ENCODE data around the gene GTPBP2. TPM values are rescaled to one million over a fixed set of nuclear protein-coding genes. Genes with fewer than 3 reads are reported as not detected.

The GTPBP2 gene
- total and polyA plus RNA-seq, 2 of the 8 experiments (the other 6 are each of a cell fraction or from before 2014, with no cell fraction given), result 58.3 to 86.1 TPM

DNA sequence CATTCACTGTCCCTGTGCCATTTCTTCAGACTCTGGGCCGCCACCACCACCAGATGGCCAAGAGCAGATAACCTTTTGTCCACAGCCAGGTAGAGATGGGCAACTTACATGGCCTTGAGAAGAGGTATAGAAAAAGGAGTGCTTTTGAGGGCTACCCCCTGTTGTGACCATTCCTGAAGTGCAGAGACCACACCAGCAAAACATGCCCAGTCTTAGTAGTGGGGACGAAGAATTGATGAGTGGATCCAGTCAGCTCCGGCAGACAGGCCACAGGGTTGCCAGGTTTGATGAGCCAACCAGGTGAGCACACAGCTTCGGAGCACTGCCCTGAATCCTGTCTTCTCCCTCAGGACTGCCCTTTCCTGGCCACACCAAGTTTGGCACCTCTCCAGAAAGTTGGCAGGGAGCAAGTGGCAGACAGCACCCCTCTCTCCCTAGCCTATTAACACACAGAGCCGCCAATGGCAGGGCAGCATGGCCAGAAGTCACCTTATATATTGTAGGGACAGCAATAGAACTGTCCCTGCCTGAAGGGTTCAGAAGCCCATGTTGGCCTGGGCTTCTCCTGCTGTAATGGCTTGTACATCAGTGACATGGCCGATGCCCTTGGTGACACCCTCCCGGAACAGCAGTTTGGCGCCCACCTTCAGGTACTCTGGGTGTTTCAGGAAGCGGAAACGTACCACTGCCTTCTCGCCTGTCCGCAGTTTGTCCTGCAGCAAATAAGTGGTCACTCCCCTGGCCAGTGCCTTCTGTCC is 7.8 kb downstream of the GTPBP2 start:
- Histone ChIP-seq H2AFZ (ENCODE audit: low read length) (no peak overlapping the region), H3K36me3 (ENCODE audit: control insufficient read depth in 2 of 4, insufficient read depth in 4 of 4, low read length in 3 of 4) (peaks cover 36 to 67% (median 57%) of the 10 kb centered on the region in 4 experiments), H3K23ac (ENCODE audit: insufficient read length) (no peak overlapping the region), H3K23me2 (ENCODE audit: low read depth, low read length) (no peaks in the 10 kb centered on the region), H4K8ac (ENCODE audit: extremely low read depth, insufficient read depth, low read length) (no peak overlapping the region), H2BK20ac (ENCODE audit: low read length) (no peak overlapping the region), H2BK5ac (ENCODE audit: low read depth, low read length) (no peak overlapping the region), H4K91ac (replicated peaks; ENCODE audit: insufficient read length, low read length) (no peak overlapping the region), H3K9me3 (ENCODE audit: insufficient read depth in 2 of 2, low read depth in 1 of 2, low read length in 1 of 2) (no peaks in the 10 kb centered on the region), H2BK15ac (ENCODE audit: low read length) (no peak overlapping the region), H3K4me3 (ENCODE audit: extremely low read depth in 1 of 4, insufficient read depth in 2 of 4, low read depth in 3 of 4, low read length in 4 of 4) (no peak overlapping the region), H3K4ac (replicated peaks; ENCODE audit: insufficient read length, low read depth, low read length) (no peak overlapping the region), H3K27me3 (replicated peaks in 1 of 4; ENCODE audit: control insufficient read depth in 3 of 4, extremely low read depth in 1 of 4, insufficient read depth in 3 of 4, low read length in 3 of 4) (no peaks in the 10 kb centered on the region), H3K18ac (ENCODE audit: extremely low read depth, low read length) (no peak overlapping the region), H3K4me2 (ENCODE audit: insufficient read depth in 1 of 2, low read depth in 2 of 2, low read length in 2 of 2) (no peak overlapping the region), H3K56ac (replicated peaks; ENCODE audit: insufficient read length, low read depth, low read length) (no peak overlapping the region), H3K79me2 (ENCODE audit: control insufficient read depth in 1 of 2, insufficient read depth in 2 of 2, low read length in 2 of 2) (no peaks in the 10 kb centered on the region), H2BK12ac (ENCODE audit: low read depth, low read length) (no peak overlapping the region), H3K14ac (ENCODE audit: insufficient read length) (no peak overlapping the region), H3K9ac (replicated peaks in 1 of 4; ENCODE audit: extremely low read depth in 1 of 4, low read depth in 3 of 4, low read length in 3 of 4) (no peak overlapping the region), H4K20me1 (replicated peaks in 1 of 2; ENCODE audit: control insufficient read depth in 1 of 2, insufficient read depth in 2 of 2, low read length in 2 of 2) (peaks cover 8 to 9% of the 10 kb centered on the region in 2 experiments), H3K27ac (ENCODE audit: low read depth, low read length) (no peak overlapping the region; the same call in 1 of the 2 replicates), H2AK5ac (ENCODE audit: low read depth, low read length) (no peak overlapping the region), H3K79me1 (ENCODE audit: low read depth, low read length) (no peaks in the 10 kb centered on the region), H4K5ac (ENCODE audit: insufficient read length, low read depth, low read length) (no peak overlapping the region), H3K4me1 (replicated peaks in 1 of 4; ENCODE audit: control insufficient read depth in 3 of 4, insufficient read depth in 4 of 4, low read length in 3 of 4) (no peaks in the 10 kb centered on the region), H2BK120ac (replicated peaks; ENCODE audit: low read depth, low read length) (no peak overlapping the region)
- CTCF ChIA-PET (ENCODE audit: partially characterized antibody), result interaction anchor here (4.0 kb wide), 1 partner anchor 13 kb away, joined by 23 read pairs; no protein-coding TSS in a partner anchor
- no peak for DNase-seq (ENCODE audit: low read depth in 1 of 2, low spot score in 2 of 2)
- WGBS, 2 experiments (ENCODE audit: extremely low coverage in 1 of 2, insufficient coverage in 1 of 2, insufficient read length in 1 of 2, insufficient replicate concordance in 2 of 2, low coverage in 1 of 2, low lambda C conversion rate in 2 of 2, missing lambda C conversion rate in 1 of 2), result 94% methylated on average over 12 of the region's 12 CpGs; no CpG with 5 or more reads in 1 of the 2 experiments
- no peak for FAIRE-seq
- POLR2A ChIA-PET (ENCODE audit: partially characterized antibody), result interaction anchor here (1.1 to 4.0 kb wide), 4 partner anchors 8 to 73 kb away, joined by 3 to 20 read pairs (median 3); partner anchors contain the start of gene GTPBP2
- TF ChIP-seq SIX5 (IDR thresholded peaks at IDR 0.05; ENCODE audit: low read depth, low read length), result no peak
- TF ChIP-seq TCF12 (IDR thresholded peaks at IDR 0.05; ENCODE audit: low read depth, low read length), result no peak
- no peak for TF ChIP-seq GABPA (IDR thresholded peaks at IDR 0.05; ENCODE audit: borderline replicate concordance, insufficient read depth, low read length)
- TF ChIP-seq RAD21 (IDR thresholded peaks at IDR 0.05 in 1 of 2, conservative IDR thresholded peaks at IDR 0.05 in 1 of 2; ENCODE audit: low read depth in 2 of 2, low read length in 2 of 2), result no peak
- no peak for TF ChIP-seq CBX5 (IDR thresholded peaks at IDR 0.05; ENCODE audit: low read depth, low read length)
- TF ChIP-seq ASH2L (IDR thresholded peaks at IDR 0.05; ENCODE audit: low read length), result no peak
- TF ChIP-seq, protein P1, sequence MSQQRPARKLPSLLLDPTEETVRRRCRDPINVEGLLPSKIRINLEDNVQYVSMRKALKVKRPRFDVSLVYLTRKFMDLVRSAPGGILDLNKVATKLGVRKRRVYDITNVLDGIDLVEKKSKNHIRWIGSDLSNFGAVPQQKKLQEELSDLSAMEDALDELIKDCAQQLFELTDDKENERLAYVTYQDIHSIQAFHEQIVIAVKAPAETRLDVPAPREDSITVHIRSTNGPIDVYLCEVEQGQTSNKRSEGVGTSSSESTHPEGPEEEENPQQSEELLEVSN (IDR thresholded peaks at IDR 0.05), result no peak
- TF ChIP-seq RNF2 (IDR thresholded peaks at IDR 0.05; ENCODE audit: borderline replicate concordance, low read depth, low read length, missing control alignments, poor library complexity, severe bottlenecking), result no peak
- TF ChIP-seq POLR2A (IDR thresholded peaks at IDR 0.05; ENCODE audit: control extremely low read depth in 1 of 2, low read depth in 2 of 2, low read length in 2 of 2), result no peak
- TF ChIP-seq HDAC2 (IDR thresholded peaks at IDR 0.05; ENCODE audit: borderline replicate concordance in 1 of 2, low read depth in 2 of 2, low read length in 2 of 2), result no peak
- no peak for TF ChIP-seq CHD1 (IDR thresholded peaks at IDR 0.05; ENCODE audit: low read depth, low read length)
